Amniotic stem cell (primary cell): ENCODE measurements around the gene HVCN1.

Experiments
- DNase-seq: peaks from one replicate; lab custom pipeline; 2025; lab: John Stamatoyannopoulos, UW

The HVCN1 gene

GRCh38 chr12:110699591-110700445 is 10.9 kb upstream of the HVCN1 start:
- no peak for DNase-seq

- DNase-seq: no peak
Measured at GRCh38 chr12:110698171-110698902, 9.4 kb upstream of the HVCN1 start.

DNA sequence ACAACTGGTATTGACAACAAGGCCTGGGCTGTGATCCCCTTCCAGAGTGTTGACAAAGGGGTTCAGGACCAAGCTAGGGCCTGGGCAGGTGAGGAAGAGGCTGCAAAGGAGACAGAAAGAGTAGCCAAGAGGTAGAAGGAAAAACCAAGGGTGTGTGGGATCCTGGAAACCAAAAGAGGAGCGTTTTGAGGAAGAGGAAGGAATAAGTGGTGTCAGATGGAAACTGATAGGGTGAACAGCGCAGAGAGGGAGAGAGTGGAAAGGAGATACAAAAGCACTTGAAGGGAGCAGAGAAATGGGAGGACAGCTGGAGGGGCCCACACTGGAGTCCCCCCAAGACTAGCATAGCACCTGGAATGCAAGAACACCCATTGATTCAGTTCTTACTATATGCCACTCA is 8.3 kb upstream of the HVCN1 start:
- no peak for DNase-seq

- no peak for DNase-seq
Measured at GRCh38 chr12:110696283-110696682, 7.4 kb upstream of the HVCN1 start.

DNA sequence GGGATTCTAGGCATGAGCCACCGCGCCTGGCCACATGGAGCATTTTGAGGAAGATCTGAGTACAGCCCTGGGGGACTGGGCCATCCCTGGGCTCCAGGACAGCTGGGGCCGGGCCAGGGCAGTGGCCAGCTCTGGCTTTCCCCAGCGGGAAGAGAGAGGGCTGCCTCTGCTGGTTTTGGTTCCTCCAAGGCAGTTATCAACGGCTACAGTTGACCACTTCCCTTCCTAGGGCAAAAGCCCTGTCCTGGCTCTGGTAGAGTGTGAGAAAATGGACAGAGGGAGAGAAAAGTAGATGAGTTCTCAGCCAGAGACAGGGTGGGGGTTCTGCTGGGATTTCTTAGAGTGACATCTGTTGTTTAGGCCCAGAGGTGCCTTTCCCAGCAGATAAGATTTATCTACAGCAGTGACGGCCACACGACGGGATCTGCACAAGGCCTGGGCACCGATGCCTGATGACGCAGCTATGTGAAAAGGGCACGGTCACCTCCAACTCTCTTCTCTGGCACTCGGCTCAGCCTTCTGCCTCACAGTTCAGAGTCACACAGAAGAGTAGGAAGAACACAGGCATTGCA is 5.5 kb upstream of the HVCN1 start:
- no peak for DNase-seq

- DNase-seq: no peak
Measured at GRCh38 chr12:110693731-110694130, 4.8 kb upstream of the HVCN1 start.

GRCh38 chr12:110690127-110690430 is 1.2 kb upstream of the HVCN1 start:
- no peak for DNase-seq

DNA sequence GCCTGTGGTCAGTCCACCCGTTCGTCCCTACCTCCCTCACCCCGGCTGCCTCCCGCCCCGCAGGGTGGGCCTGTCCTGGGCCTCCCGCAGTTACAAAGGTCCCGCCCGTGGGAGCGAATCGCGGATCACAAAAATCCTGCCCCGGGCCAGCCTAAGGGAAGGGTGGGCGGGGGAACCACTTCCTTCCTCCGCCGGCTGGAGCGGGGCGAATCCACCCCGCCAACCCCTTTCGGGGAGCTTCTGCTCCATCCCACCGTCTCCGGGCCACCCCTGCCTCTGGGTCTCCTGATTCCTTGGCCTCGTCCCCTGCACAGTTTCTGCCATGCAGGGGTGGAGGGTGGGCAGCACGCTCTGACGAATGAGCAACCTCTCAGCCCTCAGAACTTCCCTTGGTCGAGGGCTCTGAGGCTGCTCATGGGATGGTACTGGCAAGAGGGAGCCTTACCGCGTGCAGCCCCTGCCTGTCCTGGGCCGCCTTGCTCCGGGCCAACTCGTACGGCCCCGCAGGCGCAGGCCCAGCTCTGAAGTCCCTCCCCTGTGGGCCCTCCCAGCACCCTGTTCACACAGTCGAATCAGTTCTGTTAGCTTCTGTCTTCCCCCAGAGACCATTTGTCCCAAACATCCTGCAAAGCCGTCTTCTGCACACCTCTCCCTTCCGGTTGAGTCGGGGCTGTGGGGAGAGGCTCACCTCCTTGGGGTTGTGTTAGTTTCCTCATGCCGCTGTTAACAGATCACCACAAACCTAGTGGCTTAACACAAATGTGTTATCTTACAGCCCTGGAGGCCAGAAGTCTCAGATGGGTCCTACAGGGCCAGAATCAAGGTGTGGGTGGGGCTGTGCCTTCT is 589 bp upstream of the HVCN1 start:
- no peak for DNase-seq

GRCh38 chr12:110687396-110688169 is 1.3 kb downstream of the HVCN1 start:
- no peak for DNase-seq

DNA sequence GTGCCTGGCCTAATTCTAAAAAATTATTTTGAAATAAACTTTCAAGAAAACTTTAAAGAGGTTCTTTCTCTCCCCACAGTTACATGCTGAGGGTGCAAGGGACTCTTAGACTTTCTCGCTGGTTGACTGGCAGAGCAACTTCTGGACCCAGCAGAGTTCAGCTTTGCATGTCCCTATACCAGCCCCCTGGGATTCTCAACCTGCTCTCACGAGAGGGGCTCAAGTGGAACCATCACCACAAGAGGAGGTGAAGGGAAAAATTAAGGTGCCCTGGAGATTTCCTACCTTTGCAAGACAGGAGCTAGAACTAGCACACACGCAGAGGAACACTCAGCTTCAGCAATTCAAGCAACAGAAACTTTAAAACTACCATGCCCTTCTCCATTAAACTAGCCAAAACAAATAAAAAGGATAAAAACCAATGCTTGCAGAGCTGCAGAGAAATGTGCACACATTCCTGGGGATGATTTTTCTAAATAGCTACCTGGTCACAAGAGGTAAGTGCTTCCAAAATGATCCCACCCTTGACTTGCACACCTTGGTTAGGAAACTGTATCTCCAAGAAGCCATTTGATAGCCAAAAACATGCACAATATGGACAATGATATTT is 2.5 kb downstream of the HVCN1 start:
- DNase-seq: no peak

- no peak for DNase-seq
Measured at GRCh38 chr12:110684312-110684836, 4.5 kb downstream of the HVCN1 start.

- no peak for DNase-seq
Measured at GRCh38 chr12:110683888-110684287, 5.0 kb downstream of the HVCN1 start.

GRCh38 chr12:110680032-110680431 is 8.9 kb downstream of the HVCN1 start:
- no peak for DNase-seq

DNA sequence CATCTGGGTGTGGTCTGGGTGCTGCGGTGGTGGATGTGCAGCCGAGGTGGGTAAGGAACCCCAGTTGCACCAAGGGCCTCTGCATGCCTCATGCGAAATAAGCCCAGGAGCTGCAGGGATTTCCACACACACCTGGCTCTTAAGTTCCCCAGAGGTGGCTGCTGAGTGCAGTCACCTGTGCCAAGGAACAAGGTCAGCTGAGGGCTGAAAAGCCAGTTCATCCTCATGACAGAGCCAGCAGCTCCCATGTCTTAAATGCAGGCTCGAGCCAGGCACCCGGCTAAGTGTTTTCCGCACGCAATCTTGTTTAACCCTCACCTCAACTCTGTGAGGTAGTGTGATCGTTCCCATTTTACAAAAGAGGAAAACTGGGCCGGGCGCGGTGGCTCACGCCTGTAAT is 9.7 kb downstream of the HVCN1 start:
- no peak for DNase-seq

DNA sequence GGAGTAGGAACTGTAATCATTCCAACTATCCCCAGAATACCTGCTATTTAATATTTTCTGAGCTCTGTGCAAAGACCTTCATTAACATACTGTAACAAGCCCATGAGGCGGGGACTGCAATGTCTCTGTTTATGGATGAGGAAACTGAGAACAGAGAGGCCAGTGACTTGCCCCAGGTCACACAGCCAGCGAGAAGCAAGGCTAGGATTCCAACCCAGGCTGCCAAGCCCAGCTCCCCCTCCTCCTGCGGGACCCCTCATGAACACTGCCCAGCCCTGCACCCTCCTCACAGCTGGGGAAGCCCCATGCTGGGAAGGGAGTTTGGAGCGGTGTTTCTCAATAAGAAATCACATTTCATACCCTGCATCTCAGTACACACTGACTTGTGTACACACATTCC is 10.9 kb downstream of the HVCN1 start:
- DNase-seq: no peak

GRCh38 chr12:110677206-110677911 is 11.6 kb downstream of the HVCN1 start:
- no peak for DNase-seq

DNA sequence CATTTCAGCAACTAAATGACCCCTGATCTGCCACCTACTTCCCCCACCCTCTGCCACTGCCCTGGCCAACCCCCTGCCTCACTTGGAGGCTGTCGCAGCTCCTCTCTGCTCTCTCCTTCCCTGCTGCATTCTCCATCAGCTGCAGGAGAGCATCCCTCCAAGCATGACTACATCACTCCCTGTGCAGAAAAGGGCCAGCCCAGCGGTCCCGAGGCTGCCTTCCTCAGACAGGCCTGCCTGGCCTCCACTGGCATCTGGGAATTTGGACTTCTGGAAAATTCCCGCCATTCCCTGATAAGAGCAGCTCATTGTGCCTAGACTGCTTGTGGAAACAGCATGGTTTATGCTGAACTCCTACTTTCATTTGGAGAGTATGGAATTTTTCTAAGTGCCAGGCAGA is 12.7 kb downstream of the HVCN1 start:
- DNase-seq: no peak

DNA sequence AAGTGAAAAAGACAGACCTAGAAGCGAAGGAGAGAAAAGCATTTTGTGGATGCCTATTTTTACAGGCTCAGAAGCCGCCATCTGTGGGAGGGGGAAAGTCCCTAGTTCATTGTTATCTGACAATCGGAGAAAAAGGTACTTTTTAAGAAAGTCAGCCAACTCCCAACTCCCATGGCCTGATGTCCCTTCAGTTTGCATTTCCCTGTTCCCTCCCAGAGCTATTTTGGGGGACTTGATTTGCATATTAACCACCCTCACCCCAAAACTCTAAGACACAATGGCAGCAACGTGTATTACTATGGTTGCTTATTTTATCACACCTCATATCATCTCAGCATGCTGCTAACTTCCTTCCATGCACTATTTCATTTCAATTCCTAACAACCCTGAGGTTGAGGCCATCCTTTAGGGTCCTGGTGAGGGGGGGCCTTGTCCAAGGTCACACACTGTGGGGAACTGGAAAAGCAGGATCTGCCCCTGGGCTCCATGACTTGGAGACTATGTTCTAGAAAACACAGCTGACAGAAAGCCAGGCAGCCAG is 18.7 kb downstream of the HVCN1 start:
- no peak for DNase-seq

DNA sequence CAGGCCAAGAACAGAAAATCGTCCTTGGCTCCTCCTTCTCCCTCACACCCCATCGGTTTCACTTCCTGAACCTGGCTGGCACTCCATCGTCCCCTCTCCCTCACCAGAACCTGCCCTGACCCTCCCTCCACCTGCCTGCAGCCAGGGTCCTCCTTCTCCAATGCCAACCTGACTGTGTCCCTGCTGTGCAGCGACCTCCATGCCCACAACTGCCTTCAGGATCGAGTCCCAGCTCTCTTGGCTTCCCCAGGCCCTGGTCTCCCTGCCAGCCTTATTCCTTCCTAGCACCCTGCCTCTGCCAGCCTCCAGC is 19.8 kb downstream of the HVCN1 start:
- no peak for DNase-seq
